OCI-LY3 (cell line): Measurements from ENCODE around the gene SPAM1.
"Not testable (repeated sequence)": the region's sequence is repeated elsewhere in the genome, so short reads cannot be mapped to it uniquely, and the experiment has no call there.

ENCODE experiments used
- H2AFZ ChIP-seq: fragments of 200-600, 300-600 bp; shearing (Covaris generic); 2 replicates; pipeline ENCODE4 v1.6.0; 2014; ENCODE audit warnings: antibody characterized with exemption, low read depth, low read length
- H3K27ac ChIP-seq: fragments of 200-600, 300-600 bp; sonication (generic); 2 replicates; pipeline ENCODE4 v1.5.1; 2014; ENCODE audit warnings: mild to moderate bottlenecking, low read length, moderate library complexity, mixed read lengths
- H3K27me3 ChIP-seq: fragments of 200-600, 300-600 bp; sonication (generic); 2 replicates; pipeline ENCODE4 v1.6.1; 2014; ENCODE audit warnings: low read depth, low read length, mixed read lengths
- H3K36me3 ChIP-seq: fragments of 200-600, 300-600 bp; sonication (generic); replicated peaks from 2 replicates; pipeline ENCODE3; 2014; ENCODE audit warnings: low read depth, low read length, mixed read lengths
- H3K4me1 ChIP-seq: fragments of 300-600, 200-600 bp; sonication (generic); 2 replicates; pipeline ENCODE4 v1.6.1; 2014; ENCODE audit warnings: low read length, mixed read lengths
- H3K4me2 ChIP-seq: fragments of 200-600, 300-600 bp; sonication (generic); 2 replicates; pipeline ENCODE4 v1.6.1; 2014; ENCODE audit warnings: low read length, mixed read lengths
- H3K4me3 ChIP-seq: fragments of 300-600, 200-600 bp; sonication (generic); 2 replicates; pipeline ENCODE4 v1.5.1; 2014; ENCODE audit warnings: antibody characterized with exemption, mild to moderate bottlenecking, low read length, moderate library complexity
- H3K79me2 ChIP-seq: fragments of 300-600, 200-600 bp; shearing (Covaris generic); 2 replicates; pipeline ENCODE4 v1.6.1; 2014; ENCODE audit warnings: mild to moderate bottlenecking, low read length, mixed read lengths
- H3K9ac ChIP-seq: fragments of 300-600, 200-600 bp; shearing (Covaris generic); 2 replicates; pipeline ENCODE4 v1.6.0; 2014; ENCODE audit warnings: mild to moderate bottlenecking, low read length, moderate library complexity
- H3K9me3 ChIP-seq: fragments of 200-600, 300-600 bp; shearing (Covaris generic); 2 replicates; pipeline ENCODE4 v1.6.1; 2014; ENCODE audit warnings: low read length, mixed read lengths; ENCODE audit not compliant: insufficient read depth
- H4K20me1 ChIP-seq: fragments of 200-600, 300-600 bp; sonication (generic); 2 replicates; pipeline ENCODE4 v1.6.1; 2016; ENCODE audit warnings: low read length, mixed read lengths; ENCODE audit not compliant: insufficient read depth
- EZH2phosphoT487 ChIP-seq: fragments of 200-600 bp; shearing (Covaris generic); IDR thresholded peaks from 2 replicates; pipeline ENCODE4 v1.6.1; 2018; ENCODE audit warnings: antibody characterized with exemption, mixed run types, low read depth
- TF ChIP-seq, protein P1 (sequence below): fragments of 200-600, 300-600 bp; sonication (generic); IDR thresholded peaks from 2 replicates; pipeline ENCODE4 v1.5.1; 2014; ENCODE audit warnings: antibody characterized with exemption, low read length, low read depth

SPAM1 gene

DNA sequence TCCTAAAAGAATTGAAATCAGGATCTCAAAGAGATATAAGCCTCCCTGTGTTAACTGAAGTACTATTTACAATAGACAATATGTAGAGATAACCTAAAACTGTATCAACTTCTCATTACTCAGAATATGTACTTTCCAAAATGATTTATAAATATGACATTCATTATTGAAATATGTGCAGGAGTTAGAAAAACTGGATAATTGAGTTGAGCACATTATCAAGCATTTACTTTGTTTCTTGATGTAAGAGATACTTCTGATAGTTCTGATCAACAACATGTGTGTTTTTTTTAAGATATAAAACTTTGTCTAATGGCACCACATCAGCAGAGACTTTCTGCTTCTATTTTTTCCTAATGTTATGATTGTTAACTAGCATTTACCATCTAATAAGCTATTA lies 41.9 kb upstream of the SPAM1 start:
- Histone ChIP-seq H3K4me2 (no peak overlapping the region), H3K36me3 (no peaks in the 10 kb centered on the region), H2AFZ (no peak overlapping the region), H3K27me3 (no peaks in the 10 kb centered on the region), H3K9ac (no peak overlapping the region), H3K4me3 (no peak overlapping the region), H3K79me2 (no peaks in the 10 kb centered on the region), H3K4me1 (no peaks in the 10 kb centered on the region), H3K9me3 (no peaks in the 10 kb centered on the region), H3K27ac (no peak overlapping the region), H4K20me1 (no peaks in the 10 kb centered on the region)
- TF ChIP-seq, protein P1, sequence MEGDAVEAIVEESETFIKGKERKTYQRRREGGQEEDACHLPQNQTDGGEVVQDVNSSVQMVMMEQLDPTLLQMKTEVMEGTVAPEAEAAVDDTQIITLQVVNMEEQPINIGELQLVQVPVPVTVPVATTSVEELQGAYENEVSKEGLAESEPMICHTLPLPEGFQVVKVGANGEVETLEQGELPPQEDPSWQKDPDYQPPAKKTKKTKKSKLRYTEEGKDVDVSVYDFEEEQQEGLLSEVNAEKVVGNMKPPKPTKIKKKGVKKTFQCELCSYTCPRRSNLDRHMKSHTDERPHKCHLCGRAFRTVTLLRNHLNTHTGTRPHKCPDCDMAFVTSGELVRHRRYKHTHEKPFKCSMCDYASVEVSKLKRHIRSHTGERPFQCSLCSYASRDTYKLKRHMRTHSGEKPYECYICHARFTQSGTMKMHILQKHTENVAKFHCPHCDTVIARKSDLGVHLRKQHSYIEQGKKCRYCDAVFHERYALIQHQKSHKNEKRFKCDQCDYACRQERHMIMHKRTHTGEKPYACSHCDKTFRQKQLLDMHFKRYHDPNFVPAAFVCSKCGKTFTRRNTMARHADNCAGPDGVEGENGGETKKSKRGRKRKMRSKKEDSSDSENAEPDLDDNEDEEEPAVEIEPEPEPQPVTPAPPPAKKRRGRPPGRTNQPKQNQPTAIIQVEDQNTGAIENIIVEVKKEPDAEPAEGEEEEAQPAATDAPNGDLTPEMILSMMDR: no peak
- TF ChIP-seq EZH2phosphoT487: no peak

GRCh38 chr7:123888192-123888591 lies 36.8 kb upstream of the SPAM1 start:
- Histone ChIP-seq H3K36me3 (no peaks in the 10 kb centered on the region), H4K20me1 (no peaks in the 10 kb centered on the region), H3K9ac (no peak overlapping the region), H3K4me2 (no peak overlapping the region), H3K9me3 (no peaks in the 10 kb centered on the region), H3K79me2 (no peaks in the 10 kb centered on the region), H3K27ac (no peak overlapping the region), H3K4me1 (no peaks in the 10 kb centered on the region), H2AFZ (no peak overlapping the region), H3K27me3 (no peaks in the 10 kb centered on the region), H3K4me3 (no peak overlapping the region)
- no peak for TF ChIP-seq EZH2phosphoT487
- TF ChIP-seq, protein P1: no peak

GRCh38 chr7:123894753-123895152 lies 30.3 kb upstream of the SPAM1 start:
- not testable (repeated sequence) for H3K9ac ChIP-seq, H2AFZ ChIP-seq, H3K4me1 ChIP-seq, H3K27me3 ChIP-seq, H3K36me3 ChIP-seq, H4K20me1 ChIP-seq, H3K4me2 ChIP-seq, H3K9me3 ChIP-seq, H3K79me2 ChIP-seq, H3K4me3 ChIP-seq, H3K27ac ChIP-seq

DNA sequence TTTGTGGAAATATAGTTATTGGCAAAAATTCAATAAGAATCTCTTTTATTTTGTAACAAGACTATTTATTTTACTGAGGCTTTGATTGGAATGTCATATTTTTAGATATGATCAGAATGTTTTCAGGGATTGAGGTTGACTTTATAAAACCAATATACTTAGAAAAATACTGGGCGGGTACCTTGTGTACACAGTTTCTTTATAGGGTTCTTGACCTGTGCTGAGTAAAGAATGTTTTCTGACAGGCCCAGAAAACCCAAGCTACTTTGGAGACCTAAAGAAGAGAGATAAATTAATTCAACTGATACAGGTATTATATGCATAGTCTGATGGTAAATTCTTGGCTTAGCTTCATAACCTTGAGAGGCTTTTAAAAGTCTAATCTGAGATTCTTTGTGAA lies 23.9 kb upstream of the SPAM1 start:
- H3K36me3 ChIP-seq: no peaks in the 10 kb centered on the region
- H3K4me3 ChIP-seq: no peak overlapping the region
- H3K79me2 ChIP-seq: no peaks in the 10 kb centered on the region
- H3K27me3 ChIP-seq: no peaks in the 10 kb centered on the region
- TF ChIP-seq, protein P1: no peak
- TF ChIP-seq EZH2phosphoT487: no peak
- no peak overlapping the region for H3K9ac ChIP-seq
- no peak overlapping the region for H3K27ac ChIP-seq
- H3K9me3 ChIP-seq: no peaks in the 10 kb centered on the region
- no peak overlapping the region for H2AFZ ChIP-seq
- H3K4me2 ChIP-seq: no peak overlapping the region
- H4K20me1 ChIP-seq: no peaks in the 10 kb centered on the region
- no peaks in the 10 kb centered on the region for H3K4me1 ChIP-seq

- H3K9me3 ChIP-seq: no peaks in the 10 kb centered on the region
- H2AFZ ChIP-seq: no peak overlapping the region
- H3K27me3 ChIP-seq: no peaks in the 10 kb centered on the region
- H3K79me2 ChIP-seq: no peaks in the 10 kb centered on the region
- no peaks in the 10 kb centered on the region for H4K20me1 ChIP-seq
- no peak overlapping the region for H3K4me3 ChIP-seq
- no peak overlapping the region for H3K27ac ChIP-seq
- H3K4me2 ChIP-seq: no peak overlapping the region
- peaks cover 4% of the 10 kb centered on the region for H3K4me1 ChIP-seq
- H3K36me3 ChIP-seq: no peaks in the 10 kb centered on the region
- TF ChIP-seq EZH2phosphoT487: no peak
- TF ChIP-seq, protein P1: no peak
- H3K9ac ChIP-seq: no peak overlapping the region
Measured at GRCh38 chr7:123905714-123906113, 19.3 kb upstream of the SPAM1 start.
